22Rv1 (cell line): ENCODE data around the gene PI4K2B.

ENCODE experiments used
- ZFX ChIP-seq: fragments of 450-650 bp; IDR thresholded peaks from 2 replicates; pipeline ENCODE4 v1.6.1; 2017; ENCODE audit warnings: antibody characterized with exemption, borderline replicate concordance
- TF ChIP-seq, protein P1 (sequence below): fragments of 450-650 bp; IDR thresholded peaks from 2 replicates; pipeline ENCODE4 v1.5.1; 2017; ENCODE audit warnings: mild to moderate bottlenecking

DNA sequence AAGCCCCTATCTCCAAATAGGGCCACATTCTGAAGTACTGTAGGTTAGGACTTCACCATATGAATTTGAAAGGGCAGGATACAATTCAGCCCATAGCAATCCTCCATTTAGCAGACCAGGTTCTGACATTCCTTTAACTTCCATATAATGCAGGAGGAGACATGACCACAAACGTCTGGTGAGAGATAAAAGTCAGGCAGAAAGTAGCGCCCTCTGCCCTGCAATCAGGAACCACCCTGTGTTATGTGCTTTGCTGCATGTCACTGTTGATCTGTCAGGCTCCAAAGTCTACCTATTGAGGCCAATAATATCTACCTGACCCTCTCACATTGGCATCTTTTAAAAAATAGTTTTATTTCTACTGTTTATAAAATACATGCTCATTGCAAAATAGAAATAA lies 43.4 kb upstream of the PI4K2B start:
- TF ChIP-seq, protein P1, sequence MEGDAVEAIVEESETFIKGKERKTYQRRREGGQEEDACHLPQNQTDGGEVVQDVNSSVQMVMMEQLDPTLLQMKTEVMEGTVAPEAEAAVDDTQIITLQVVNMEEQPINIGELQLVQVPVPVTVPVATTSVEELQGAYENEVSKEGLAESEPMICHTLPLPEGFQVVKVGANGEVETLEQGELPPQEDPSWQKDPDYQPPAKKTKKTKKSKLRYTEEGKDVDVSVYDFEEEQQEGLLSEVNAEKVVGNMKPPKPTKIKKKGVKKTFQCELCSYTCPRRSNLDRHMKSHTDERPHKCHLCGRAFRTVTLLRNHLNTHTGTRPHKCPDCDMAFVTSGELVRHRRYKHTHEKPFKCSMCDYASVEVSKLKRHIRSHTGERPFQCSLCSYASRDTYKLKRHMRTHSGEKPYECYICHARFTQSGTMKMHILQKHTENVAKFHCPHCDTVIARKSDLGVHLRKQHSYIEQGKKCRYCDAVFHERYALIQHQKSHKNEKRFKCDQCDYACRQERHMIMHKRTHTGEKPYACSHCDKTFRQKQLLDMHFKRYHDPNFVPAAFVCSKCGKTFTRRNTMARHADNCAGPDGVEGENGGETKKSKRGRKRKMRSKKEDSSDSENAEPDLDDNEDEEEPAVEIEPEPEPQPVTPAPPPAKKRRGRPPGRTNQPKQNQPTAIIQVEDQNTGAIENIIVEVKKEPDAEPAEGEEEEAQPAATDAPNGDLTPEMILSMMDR: no peak
- no peak for TF ChIP-seq ZFX
